ENCODE data around the gene MLLT10. TPM values are rescaled to one million over a fixed set of nuclear protein-coding genes. Genes with fewer than 3 reads are reported as not detected.

Gene MLLT10
- total and polyA plus RNA-seq, 2 of the 8 experiments (the other 6 are each of a cell fraction or from before 2014, with no cell fraction given), result 53.1 to 62.1 TPM

DNA sequence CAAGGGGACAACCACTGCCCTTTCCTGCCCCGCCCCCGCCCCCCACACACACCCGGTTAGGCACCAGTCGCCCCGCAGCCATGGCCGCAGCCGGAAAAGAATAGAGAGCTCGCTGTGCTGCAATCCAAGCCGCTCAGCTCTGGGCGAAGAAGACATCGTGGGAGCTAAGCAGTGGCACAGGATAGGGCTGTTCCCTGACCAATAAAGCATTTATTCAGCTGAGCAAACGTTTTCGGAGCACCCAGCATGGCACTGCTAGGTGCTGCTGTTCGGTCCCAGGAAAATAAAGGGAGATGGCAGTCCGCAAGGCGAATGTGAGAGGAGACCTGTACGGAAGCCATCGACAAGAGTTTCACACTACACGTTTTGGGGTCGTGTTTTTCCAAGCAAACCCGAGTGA is 26.9 kb upstream of the MLLT10 start:
- TF ChIP-seq EZH2 (IDR thresholded peaks at IDR 0.05; ENCODE audit: low read depth, low read length, severe bottlenecking) (no peak), ASH2L (IDR thresholded peaks at IDR 0.05; ENCODE audit: low read length) (no peak), SIRT6 (IDR thresholded peaks at IDR 0.05; ENCODE audit: low read length) (no peak), CEBPB (IDR thresholded peaks at IDR 0.05; ENCODE audit: low read depth, low read length) (no peak), SIX5 (IDR thresholded peaks at IDR 0.05; ENCODE audit: low read depth, low read length) (no peak), HDAC6 (IDR thresholded peaks at IDR 0.05; ENCODE audit: low read depth, low read length) (no peak), SP2 (IDR thresholded peaks at IDR 0.05; ENCODE audit: low read length) (no peak)
- TF ChIP-seq, protein P1, sequence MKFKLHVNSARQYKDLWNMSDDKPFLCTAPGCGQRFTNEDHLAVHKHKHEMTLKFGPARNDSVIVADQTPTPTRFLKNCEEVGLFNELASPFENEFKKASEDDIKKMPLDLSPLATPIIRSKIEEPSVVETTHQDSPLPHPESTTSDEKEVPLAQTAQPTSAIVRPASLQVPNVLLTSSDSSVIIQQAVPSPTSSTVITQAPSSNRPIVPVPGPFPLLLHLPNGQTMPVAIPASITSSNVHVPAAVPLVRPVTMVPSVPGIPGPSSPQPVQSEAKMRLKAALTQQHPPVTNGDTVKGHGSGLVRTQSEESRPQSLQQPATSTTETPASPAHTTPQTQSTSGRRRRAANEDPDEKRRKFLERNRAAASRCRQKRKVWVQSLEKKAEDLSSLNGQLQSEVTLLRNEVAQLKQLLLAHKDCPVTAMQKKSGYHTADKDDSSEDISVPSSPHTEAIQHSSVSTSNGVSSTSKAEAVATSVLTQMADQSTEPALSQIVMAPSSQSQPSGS (IDR thresholded peaks at IDR 0.05; ENCODE audit: low read length), result no peak
- DNase-seq (ENCODE audit: low read depth in 1 of 2, low spot score in 2 of 2), result no peak
- H2BK12ac ChIP-seq (ENCODE audit: low read depth, low read length), result peak overlapping the region; percentile 80
- no peak overlapping the region for H3K27ac ChIP-seq (ENCODE audit: low read depth, low read length)
- H3K79me2 ChIP-seq (ENCODE audit: control insufficient read depth in 1 of 2, insufficient read depth in 2 of 2, low read length in 2 of 2), result peaks cover 0 to 10% of the 10 kb centered on the region in 2 experiments; a peak in 2 of 4 replicates
- peaks cover 25% of the 10 kb centered on the region for H3K23me2 ChIP-seq (ENCODE audit: low read depth, low read length)
- H3K9me3 ChIP-seq (ENCODE audit: insufficient read depth in 2 of 2, low read depth in 1 of 2, low read length in 1 of 2), result no peaks in the 10 kb centered on the region
- no peaks in the 10 kb centered on the region for H4K20me1 ChIP-seq (replicated peaks in 1 of 2; ENCODE audit: control insufficient read depth in 1 of 2, insufficient read depth in 2 of 2, low read length in 2 of 2)
- H3K4ac ChIP-seq (replicated peaks; ENCODE audit: insufficient read length, low read depth, low read length), result peak overlapping the region; percentile 15
- peak overlapping the region; percentile 95 for H3K18ac ChIP-seq (ENCODE audit: extremely low read depth, low read length)
- H2BK120ac ChIP-seq (replicated peaks; ENCODE audit: low read depth, low read length), result peak overlapping the region; percentile 52
- no peaks in the 10 kb centered on the region for H3K79me1 ChIP-seq (ENCODE audit: low read depth, low read length)
- H3K27me3 ChIP-seq (replicated peaks in 1 of 4; ENCODE audit: control insufficient read depth in 3 of 4, extremely low read depth in 1 of 4, insufficient read depth in 3 of 4, low read length in 3 of 4), result peaks cover 0 to 5% (median 5%) of the 10 kb centered on the region in 4 experiments; a peak in 3 of 7 replicates
- no peak overlapping the region for H4K8ac ChIP-seq (ENCODE audit: extremely low read depth, insufficient read depth, low read length)
- no peaks in the 10 kb centered on the region for H3K36me3 ChIP-seq (ENCODE audit: control insufficient read depth in 2 of 4, insufficient read depth in 4 of 4, low read length in 3 of 4)
- ChIA-PET POLR2A (ENCODE audit: partially characterized antibody) (interaction anchor here (1.0 to 12.2 kb wide), 7 partner anchors 8 to 252 kb away, joined by 3 to 352 read pairs (median 5); partner anchors contain the start of genes MLLT10 and SKIDA1), CTCF (ENCODE audit: partially characterized antibody) (interaction anchor here (0.5 to 4.3 kb wide), 12 partner anchors 8 to 228 kb away, joined by 3 to 36 read pairs (median 5); no protein-coding TSS in a partner anchor)
- H2BK5ac ChIP-seq (ENCODE audit: low read depth, low read length), result 0 out of 2 replicates have a peak overlapping the region, but pooled peaks have one; percentile 14
- no peak overlapping the region for H3K56ac ChIP-seq (replicated peaks; ENCODE audit: insufficient read length, low read depth, low read length)
- H3K14ac ChIP-seq (ENCODE audit: insufficient read length), result no peak overlapping the region
- peak overlapping the region in 2 of 4 experiments; percentile 4 to 76; a peak in 3 of 7 replicates for H3K9ac ChIP-seq (replicated peaks in 1 of 4; ENCODE audit: extremely low read depth in 1 of 4, low read depth in 3 of 4, low read length in 3 of 4)
- H2BK20ac ChIP-seq (ENCODE audit: low read length), result peak overlapping the region; percentile 6; the same call in 1 of the 2 replicates
- H4K91ac ChIP-seq (replicated peaks; ENCODE audit: insufficient read length, low read length), result peak overlapping the region; percentile 45
- no peak overlapping the region for H4K5ac ChIP-seq (ENCODE audit: insufficient read length, low read depth, low read length)
- 3% methylated on average over 21 of the region's 21 CpGs; no CpG with 5 or more reads in 1 of the 2 experiments for WGBS, 2 experiments (ENCODE audit: extremely low coverage in 1 of 2, insufficient coverage in 1 of 2, insufficient read length in 1 of 2, insufficient replicate concordance in 2 of 2, low coverage in 1 of 2, low lambda C conversion rate in 2 of 2, missing lambda C conversion rate in 1 of 2)
- H3K4me3 ChIP-seq (ENCODE audit: extremely low read depth in 1 of 4, insufficient read depth in 2 of 4, low read depth in 3 of 4, low read length in 4 of 4), result peak overlapping the region; percentile 52 to 69 (median 56)
- H2BK15ac ChIP-seq (ENCODE audit: low read length), result no peak overlapping the region; the same call in 1 of the 2 replicates
- FAIRE-seq, result no peak
- peaks cover 18 to 56% (median 33%) of the 10 kb centered on the region in 4 experiments; a peak in 6 of 7 replicates for H3K4me1 ChIP-seq (replicated peaks in 1 of 4; ENCODE audit: control insufficient read depth in 3 of 4, insufficient read depth in 4 of 4, low read length in 3 of 4)
- peak overlapping the region; percentile 82 to 100 for H3K4me2 ChIP-seq (ENCODE audit: insufficient read depth in 1 of 2, low read depth in 2 of 2, low read length in 2 of 2)
- peak overlapping the region; percentile 91; the same call in 1 of the 2 replicates for H2AK5ac ChIP-seq (ENCODE audit: low read depth, low read length)
- no peak overlapping the region for H2AFZ ChIP-seq (ENCODE audit: low read length)
- H3K23ac ChIP-seq (ENCODE audit: insufficient read length), result no peak overlapping the region
